Activated CD4-positive, CD25-positive, alpha-beta regulatory T cell treated with anti-CD3 and anti-CD28 coated beads, Interleukin-2, amount 50 U/mL, for 72 hours (primary cell): ENCODE measurements around the gene RERE.

ENCODE experiments used
- DNase-seq: peaks from one replicate; pipeline ENCODE4 v3.0.0; 2021

The RERE gene

DNA sequence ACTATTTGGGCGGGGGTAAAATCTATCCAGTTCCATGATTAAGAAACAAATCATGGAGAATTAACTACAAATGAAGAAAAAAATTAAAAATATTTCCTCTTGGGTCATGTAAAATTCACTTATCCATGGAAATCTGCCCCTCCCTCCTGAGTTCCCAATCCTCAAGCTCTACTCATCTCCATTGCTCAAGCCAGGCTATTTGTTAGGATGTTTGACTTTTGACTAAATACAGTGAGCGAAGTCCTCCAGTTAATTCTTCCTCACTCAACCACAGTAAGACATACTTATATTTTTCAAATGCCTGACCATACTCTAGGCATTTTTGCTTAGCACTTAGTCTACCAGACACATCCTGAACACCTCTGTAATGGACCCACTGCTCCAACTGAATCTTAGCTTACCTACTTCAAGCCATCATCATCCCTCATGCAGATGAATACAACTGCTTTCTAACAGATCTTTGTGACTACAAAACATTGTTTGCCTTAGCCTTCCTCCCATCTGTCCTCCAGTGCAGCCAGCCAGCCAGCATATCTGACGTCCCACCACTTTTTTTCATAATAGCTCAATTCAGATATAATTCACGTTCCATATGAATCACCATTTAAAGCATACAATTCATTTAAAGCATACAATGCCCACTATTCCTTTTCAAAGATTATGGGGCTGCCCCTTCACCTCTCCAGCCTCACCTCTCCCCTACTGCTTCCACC lies 154.2 kb downstream of the RERE start:
- no peak for DNase-seq

DNA sequence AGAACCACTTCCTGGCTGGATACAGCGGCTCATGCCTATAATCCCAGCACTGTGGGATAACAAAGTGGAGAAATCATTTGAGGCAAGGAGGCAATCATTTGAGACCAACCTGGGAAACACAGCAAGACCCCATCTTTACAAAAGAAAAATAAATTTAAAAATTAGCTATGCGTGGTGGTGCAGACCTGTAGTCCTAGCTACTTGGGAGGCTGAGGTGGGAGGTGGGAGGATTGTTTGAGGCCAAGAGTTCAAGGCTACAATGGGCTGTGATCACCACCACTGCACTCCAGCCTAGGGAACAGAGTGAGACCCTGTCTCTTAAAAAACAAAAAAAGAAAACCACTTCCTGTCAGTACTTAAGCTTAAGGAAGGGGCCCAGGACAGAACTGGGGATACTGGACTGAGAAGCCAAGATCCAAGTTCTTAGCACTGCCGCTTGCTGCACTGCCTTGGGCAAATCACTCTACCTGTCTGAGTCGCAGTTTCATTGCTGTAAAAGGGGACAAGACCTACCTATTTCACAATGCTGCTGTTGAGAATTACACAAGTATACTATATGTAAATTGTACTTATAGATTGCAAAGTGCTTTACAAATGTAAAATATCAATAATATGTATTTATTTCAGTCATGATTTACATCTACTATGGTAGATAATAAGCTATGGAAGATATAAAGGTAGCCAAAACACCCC lies 154.9 kb downstream of the RERE start:
- no peak for DNase-seq

DNA sequence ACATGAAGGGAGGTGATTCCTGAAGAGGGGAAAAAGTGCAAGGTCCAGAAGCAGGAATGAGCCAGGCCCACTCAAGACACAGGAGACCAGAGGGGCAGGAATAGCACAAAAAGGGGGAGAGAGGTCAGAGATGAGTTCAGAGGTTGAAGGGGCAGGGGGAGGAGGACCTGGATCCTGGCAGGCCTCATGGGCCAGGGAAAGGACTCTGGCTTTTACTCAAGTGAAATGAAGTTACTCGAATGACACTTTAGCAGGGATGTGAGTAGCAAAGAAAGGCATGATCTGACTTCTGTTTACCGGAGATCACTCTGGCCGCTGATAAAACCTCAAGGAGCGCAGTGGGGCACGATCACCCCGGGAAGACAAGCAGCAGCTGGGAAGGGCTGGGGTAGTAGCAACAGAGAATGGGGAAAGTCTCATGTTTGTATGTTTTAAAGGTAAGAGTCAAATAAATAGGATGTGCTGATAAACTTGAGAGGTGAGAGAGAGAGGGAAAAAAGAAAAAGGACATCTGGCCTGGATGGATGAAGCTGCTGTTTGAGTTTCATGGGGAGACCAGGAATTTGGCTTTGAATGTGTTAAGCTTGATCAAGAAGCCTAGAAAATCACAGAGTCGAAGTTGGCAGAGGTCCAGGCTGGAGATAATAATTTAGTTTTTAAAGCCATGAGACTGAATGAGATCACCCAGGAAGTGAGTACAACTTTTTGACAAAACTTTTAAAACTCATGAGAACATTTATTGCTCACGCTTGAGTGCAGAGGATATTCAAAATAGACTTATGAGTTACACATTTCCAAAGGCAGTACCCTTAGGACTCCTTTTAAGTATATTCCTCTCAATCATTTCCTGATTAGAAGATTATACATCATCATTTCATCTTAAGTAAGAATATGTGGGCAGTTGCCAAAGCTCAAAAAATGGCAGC lies 156.0 kb downstream of the RERE start:
- DNase-seq = no peak

DNA sequence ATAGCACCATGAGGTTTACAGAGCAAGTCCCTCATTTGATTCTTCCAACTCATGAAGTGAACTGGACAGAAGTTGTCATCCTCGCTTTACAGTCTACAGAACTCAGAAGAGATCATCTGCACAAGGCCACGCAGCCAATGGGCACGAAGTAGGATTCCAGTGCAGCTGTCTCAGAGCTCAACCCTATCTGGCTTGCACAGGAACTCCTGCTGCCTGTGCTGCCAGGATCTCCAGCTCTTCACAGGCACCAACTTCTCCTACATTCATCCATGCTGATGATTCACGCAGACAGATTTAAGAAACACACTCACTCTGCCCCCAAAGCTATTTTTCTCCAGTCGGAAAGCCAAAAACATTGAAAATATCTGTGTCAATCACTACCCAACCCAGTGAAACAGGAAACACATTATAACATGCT lies 157.0 kb downstream of the RERE start:
- no peak for DNase-seq

DNA sequence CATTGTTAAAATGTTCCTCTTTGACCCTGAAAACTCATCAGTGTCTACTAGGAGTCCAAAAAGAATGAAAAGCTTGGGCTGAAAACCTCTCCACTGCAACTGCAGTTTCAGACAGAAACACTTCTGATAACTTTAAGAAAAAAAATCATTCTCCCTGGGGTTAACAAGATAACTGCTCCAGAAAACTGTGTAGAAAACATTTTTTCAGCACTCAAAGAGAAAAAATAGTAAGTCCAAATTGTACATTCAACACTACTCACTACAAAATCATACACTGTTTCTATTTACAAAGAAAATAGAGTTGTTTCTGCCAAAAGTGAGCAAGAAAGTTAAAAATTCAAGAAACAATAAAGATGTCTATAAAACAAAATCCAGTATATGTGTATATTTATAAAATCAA lies 157.8 kb downstream of the RERE start:
- no peak for DNase-seq

- DNase-seq = no peak
These were observed 163.6 kb downstream of the RERE start for GRCh38 chr1:8653878-8654277.

- no peak for DNase-seq
These were observed 164.9 kb downstream of the RERE start for GRCh38 chr1:8652467-8653046.

DNA sequence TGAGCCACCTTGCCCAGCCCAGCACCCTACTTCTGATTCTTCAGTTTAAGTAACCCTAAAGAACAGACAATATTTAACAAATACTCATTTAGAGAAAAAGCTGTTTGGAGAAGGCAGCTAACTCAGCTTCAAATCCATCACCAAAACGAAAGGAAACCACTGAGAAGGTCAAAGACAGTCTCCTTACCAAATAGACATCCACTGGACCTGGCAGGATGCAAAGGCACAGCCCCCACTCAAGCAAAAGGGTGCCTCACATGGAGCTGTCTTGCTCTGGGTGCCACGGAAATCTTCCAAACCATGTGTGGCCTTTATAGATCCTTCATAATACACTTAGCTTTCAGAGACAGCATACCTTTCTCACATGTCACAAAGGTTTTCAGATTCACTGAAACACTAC lies 165.5 kb downstream of the RERE start:
- no peak for DNase-seq

- DNase-seq = no peak
These were observed 166.1 kb downstream of the RERE start for GRCh38 chr1:8651236-8651890.

GRCh38 chr1:8649875-8650274 lies 167.6 kb downstream of the RERE start:
- no peak for DNase-seq

- DNase-seq = no peak
These were observed 168.4 kb downstream of the RERE start for GRCh38 chr1:8649027-8649426.

- no peak for DNase-seq
These were observed 170.4 kb downstream of the RERE start for GRCh38 chr1:8646996-8647395.

GRCh38 chr1:8646189-8646588 lies 171.3 kb downstream of the RERE start:
- no peak for DNase-seq

GRCh38 chr1:8643542-8644536 lies 173.6 kb downstream of the RERE start:
- DNase-seq = no peak

GRCh38 chr1:8642114-8642513 lies 175.3 kb downstream of the RERE start:
- no peak for DNase-seq

DNA sequence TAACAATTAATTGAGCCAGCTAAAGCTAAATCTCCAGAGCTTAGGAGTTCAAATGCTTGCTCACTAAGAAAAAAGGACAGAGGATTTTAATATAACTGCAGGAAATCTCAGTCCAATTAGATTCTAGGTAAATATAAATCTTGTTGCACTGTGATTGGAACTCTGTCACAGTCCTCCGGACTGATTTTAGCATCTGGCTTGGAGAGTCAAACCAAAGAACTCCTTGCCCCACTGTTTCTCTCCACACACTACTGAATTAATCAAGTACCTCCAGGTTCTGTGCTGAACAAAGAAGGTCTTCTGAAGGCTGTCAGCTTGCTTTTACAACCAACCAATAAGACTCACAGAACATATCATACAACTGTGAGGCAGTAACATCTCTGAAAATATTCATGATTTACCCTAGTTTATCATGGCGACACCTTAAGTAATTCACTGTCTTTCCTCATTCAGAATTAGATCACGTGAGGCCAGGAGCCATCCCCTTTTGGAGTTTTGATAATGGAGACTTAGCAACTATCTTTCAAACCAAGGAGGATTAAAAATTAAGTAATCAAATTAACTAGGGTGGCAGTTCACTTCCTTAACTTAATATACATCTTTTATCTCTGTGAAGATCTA lies 176.0 kb downstream of the RERE start:
- DNase-seq = no peak

DNA sequence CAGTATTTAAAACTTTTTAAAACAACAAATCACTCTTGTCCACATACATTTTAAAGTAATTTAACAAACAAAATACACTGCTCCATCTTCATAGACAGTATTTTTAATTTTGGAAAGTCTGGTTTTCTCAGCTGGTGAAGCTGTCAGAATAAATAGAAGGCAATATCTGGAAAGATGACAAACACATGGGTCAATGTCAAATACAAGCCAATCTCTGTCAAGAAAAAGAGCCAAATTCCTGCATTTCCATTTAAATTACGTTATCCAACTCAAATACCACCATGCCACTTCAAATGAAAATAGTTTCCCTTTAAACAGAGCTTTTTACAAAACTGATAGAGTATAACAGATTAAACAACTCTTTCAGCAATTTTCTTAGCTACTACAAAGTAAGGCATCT lies 176.5 kb downstream of the RERE start:
- no peak for DNase-seq

DNA sequence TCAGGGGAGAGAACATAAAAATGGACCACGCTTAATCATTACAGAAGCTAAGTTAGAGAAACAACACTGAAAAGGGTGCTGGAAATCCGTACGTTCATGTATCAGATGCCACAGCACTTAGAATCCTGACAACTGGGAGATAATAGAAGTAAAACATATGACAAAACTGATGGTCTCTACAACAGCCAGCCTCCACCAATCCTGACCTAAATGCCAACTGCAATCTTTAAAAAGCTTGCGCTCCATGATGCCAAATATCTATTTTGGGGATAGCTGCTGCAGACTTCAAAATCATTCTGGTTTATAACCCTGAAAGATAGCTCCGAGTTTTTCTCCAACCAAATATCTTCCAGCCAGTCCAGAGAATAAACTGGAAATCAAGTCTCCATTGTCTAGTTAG lies 178.3 kb downstream of the RERE start:
- DNase-seq = no peak

GRCh38 chr1:8633741-8634501 lies 183.5 kb downstream of the RERE start:
- no peak for DNase-seq

DNA sequence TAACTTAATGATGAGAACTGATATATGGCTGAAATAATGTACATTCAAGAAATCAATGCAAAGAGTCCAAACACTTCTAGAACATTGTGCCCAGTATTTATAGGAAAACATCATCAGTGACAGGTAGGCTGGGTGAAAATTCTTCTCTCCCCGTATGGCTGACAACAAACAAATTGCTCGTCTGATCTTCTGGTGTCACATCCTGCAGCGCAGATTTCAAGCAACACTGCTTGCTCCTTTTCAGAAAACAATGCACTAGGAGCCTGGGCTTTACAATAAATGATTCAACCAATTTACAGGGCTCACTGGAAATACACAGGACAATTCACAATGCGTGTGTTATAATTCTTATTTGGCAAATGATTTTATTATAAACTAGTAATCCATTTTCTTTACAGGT lies 185.3 kb downstream of the RERE start:
- DNase-seq = no peak
